Myocyte (in vitro differentiated cells): Measurements from ENCODE around the gene PTH2. TPM values are rescaled to one million over a fixed set of nuclear protein-coding genes. Genes with fewer than 3 reads are reported as not detected.
"Not testable (repeated sequence)": the region's sequence is repeated elsewhere in the genome, so short reads cannot be mapped to it uniquely, and the experiment has no call there.

Experiments
- DNase-seq: peaks from one replicate; pipeline ENCODE4 v3.0.0-alpha.2; 2012; ENCODE audit warnings: low read depth
- total RNA-seq: library from RNA; depleted of rRNA; stranded (reverse); fragments of >200 nt; gene quantifications from 2 replicates; pipeline ENCODE4 v1.2.3, GENCODE V29; 2014

Gene PTH2
- total RNA-seq, 1 donor from 2014 or later: not detected

GRCh38 chr19:49390131-49390928 is 32.9 kb downstream of the PTH2 start:
- DNase-seq: no peak

DNA sequence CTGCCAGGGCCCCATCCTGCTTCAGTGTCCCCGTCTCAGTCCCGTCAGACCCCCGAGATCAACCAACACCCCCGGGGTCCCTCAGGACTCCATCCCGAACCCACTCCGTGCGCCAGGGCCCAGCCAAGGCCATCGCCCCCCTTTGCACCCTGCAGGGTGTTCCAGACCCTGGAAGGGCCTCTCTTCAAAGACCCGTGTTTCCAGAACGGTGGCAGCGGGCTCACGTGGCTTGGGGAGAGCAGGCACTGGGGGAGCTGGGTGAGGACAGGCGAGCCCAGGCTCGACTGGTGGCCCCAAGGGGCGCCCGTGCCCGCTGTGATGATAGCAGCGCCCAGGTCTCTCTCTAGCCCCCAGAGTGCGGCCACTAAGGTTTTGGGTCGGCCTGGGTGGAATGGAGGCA is 33.8 kb downstream of the PTH2 start:
- no peak for DNase-seq

- no peak for DNase-seq
These were observed 35.3 kb downstream of the PTH2 start, which contains the start of gene KASH5 for GRCh38 chr19:49387936-49388372. Gene KASH5 (plus strand): TSS chr19:49388249. CDS start chr19:49390884, 2,635 bp downstream.

DNA sequence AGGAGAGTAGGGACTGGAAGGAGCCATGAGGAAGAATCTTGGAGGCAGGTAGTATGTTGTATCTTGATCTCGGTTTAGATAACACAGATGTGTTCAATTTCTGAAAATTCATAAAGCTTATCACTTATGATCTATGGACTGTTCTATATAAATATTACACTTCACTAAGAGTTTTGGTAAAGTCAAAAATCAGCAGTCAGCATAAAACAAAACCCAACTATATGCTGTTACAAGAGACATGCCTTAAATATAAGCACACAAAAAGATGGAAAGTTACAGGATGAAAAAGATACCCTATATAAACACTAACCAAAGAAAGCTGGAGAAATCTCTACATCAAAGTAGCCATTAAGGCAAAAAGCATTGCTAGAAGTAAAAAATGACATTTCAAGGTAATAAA is 39.6 kb downstream of the PTH2 start:
- DNase-seq: no peak

GRCh38 chr19:49382639-49383038 is 40.6 kb downstream of the PTH2 start:
- no peak for DNase-seq

DNA sequence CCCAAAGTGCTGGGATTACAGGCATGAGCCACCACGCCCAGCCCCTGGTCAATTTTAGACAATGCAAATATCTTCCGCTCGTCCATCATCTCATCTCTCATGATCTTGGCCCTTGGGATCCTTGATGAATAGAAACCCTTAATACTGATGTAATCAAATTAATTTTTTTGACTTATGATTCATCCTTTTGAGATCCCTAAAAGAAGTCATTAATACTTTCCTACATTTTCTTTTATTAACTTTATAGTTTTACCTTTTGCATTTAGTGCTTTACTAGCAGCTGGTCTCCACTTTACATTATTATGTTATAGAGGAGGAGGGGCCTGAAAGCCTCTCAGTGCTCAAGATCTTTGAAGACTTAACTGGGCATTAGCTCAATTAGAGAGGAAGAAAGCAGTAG is 42.9 kb downstream of the PTH2 start:
- no peak for DNase-seq

DNA sequence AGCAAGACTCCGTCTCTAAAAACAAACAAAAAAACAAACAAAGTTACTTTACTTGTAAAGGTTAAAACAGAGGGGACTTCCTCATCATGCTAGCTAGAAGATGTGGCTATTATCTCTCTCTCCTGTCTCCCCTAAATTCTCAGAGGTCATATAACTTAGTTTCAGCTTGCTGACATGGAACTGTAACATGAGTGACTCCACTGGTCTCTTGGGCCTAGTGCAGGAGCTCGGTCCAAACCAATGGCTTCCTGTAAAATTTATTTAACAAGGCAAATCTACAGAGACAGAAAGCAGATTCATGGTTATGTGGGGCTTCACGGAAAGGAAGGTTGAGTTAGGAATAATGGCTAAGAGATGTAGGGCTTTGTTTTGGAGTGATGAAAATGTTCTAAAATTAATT is 44.7 kb downstream of the PTH2 start:
- no peak for DNase-seq

DNA sequence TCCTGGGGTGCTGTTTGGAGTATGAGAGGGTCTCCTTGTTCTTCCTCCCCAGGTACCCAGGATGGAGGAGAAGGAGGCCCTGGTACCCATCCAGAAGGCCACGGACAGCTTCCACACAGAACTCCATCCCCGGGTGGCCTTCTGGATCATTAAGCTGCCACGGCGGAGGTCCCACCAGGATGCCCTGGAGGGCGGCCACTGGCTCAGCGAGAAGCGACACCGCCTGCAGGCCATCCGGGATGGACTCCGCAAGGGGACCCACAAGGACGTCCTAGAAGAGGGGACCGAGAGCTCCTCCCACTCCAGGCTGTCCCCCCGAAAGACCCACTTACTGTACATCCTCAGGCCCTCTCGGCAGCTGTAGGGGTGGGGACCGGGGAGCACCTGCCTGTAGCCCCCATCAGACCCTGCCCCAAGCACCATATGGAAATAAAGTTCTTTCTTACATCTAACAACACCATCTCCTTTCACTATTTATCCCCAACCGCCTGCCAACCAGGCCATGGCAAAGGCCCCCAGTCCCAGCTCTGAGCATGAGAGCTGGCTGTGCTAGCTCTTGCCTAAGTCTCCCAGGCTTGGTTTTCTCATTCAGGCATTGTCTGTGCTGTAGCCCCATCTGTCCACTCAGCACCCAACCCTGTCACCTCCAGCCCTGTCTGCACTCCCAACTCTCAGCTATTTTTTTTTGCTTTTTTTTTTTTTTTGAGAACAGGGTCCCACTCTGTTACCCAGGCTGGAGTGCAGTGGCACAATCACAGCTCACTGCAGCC is 48.4 kb downstream of the PTH2 start:
- DNase-seq: no peak

DNA sequence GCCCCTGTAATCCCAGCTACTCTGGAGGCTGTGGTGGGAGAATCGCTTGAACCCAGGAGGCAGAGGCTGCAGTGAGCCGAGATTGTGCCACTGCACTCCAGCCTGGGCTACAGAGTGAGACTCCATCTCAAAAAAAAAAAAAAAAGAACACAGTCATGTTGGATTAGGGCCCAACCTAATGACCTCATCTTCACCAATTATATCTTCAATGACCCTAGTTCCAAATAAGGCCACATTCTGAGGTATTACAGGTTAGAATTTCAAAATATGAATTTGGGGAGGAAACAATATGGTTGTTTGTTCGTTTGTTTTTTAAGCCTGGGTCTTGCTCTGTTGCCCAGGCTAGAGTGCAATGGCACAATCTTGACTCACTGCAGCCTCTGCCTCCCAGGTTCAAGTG is 50.1 kb downstream of the PTH2 start:
- not testable (repeated sequence) for DNase-seq

Other genes with a start within 250 kb of the PTH2 start
- 0.51 and 2.0 TPM in 2 replicates for gene SLC6A16, start 98.2 kb downstream of the PTH2 start, total RNA-seq
- not detected in 2 replicates for gene CD37, start 88.0 kb downstream of the PTH2 start, total RNA-seq
- gene TEAD2, start 61.0 kb downstream of the PTH2 start, total RNA-seq: 43.8 and 45.3 TPM in 2 replicates
- 0.36 and 2.4 TPM in 2 replicates for gene DKKL1, start 59.6 kb downstream of the PTH2 start, total RNA-seq
- gene KASH5, start 35.2 kb downstream of the PTH2 start, total RNA-seq: not detected in 2 replicates
- not detected in 2 replicates for gene GFY, start 1.9 kb upstream of the PTH2 start, total RNA-seq
- gene SLC17A7, start 18.1 kb upstream of the PTH2 start, total RNA-seq: 0.05 and 0.31 TPM in 2 replicates
- gene PIH1D1, start 28.4 kb upstream of the PTH2 start, total RNA-seq: 53.7 and 59.3 TPM in 2 replicates
- 14.4 and 17.3 TPM in 2 replicates for gene ALDH16A1, start 29.8 kb upstream of the PTH2 start, total RNA-seq
- 2.6 and 3.4 TPM in 2 replicates for gene FLT3LG, start 50.8 kb upstream of the PTH2 start, total RNA-seq
- 1,470 and 1,688 TPM in 2 replicates for gene RPL13A, start 64.2 kb upstream of the PTH2 start, total RNA-seq
- gene RPS11, start 73.0 kb upstream of the PTH2 start, total RNA-seq: 1,718 and 2,274 TPM in 2 replicates
- gene FCGRT, start 89.2 kb upstream of the PTH2 start, total RNA-seq: 111 and 122 TPM in 2 replicates
- 102 and 136 TPM in 2 replicates for gene RCN3, start 104.6 kb upstream of the PTH2 start, total RNA-seq
- gene NOSIP, start 157.1 kb upstream of the PTH2 start, total RNA-seq: 51.3 and 68.7 TPM in 2 replicates
- gene PRRG2, start 157.9 kb upstream of the PTH2 start, total RNA-seq: 0.16 TPM in 1 of 2 replicates, not detected in the other
- 3.2 and 4.4 TPM in 2 replicates for gene PRR12, start 167.7 kb upstream of the PTH2 start, total RNA-seq
- 29.8 and 42.1 TPM in 2 replicates for gene RRAS, start 216.7 kb upstream of the PTH2 start, total RNA-seq
- gene SCAF1, start 218.8 kb upstream of the PTH2 start, total RNA-seq: 26.9 and 33.8 TPM in 2 replicates
- 34.7 and 35.8 TPM in 2 replicates for gene IRF3, start 242.4 kb upstream of the PTH2 start, total RNA-seq
- gene BCL2L12, start 242.5 kb upstream of the PTH2 start, total RNA-seq: 11.4 and 11.8 TPM in 2 replicates